Measurements from ENCODE around the gene SOX6. TPM values are rescaled to one million over a fixed set of nuclear protein-coding genes. Genes with fewer than 3 reads are reported as not detected.

SOX6 gene
- total RNA-seq, 1 donor from 2014 or later: 4.9 TPM

GRCh38 chr11:16278273-16278672 lies 78.1 kb downstream of the SOX6 start:
- H3K36me3 ChIP-seq: no peaks in the 10 kb centered on the region
- no peaks in the 10 kb centered on the region for H3K9me3 ChIP-seq
- H3K27me3 ChIP-seq: no peaks in the 10 kb centered on the region
- H3K4me1 ChIP-seq: no peaks in the 10 kb centered on the region
- H3K4me3 ChIP-seq: no peak overlapping the region
- TF ChIP-seq POLR2A (IDR thresholded peaks at IDR 0.05): no peak
- TF ChIP-seq, protein P1, sequence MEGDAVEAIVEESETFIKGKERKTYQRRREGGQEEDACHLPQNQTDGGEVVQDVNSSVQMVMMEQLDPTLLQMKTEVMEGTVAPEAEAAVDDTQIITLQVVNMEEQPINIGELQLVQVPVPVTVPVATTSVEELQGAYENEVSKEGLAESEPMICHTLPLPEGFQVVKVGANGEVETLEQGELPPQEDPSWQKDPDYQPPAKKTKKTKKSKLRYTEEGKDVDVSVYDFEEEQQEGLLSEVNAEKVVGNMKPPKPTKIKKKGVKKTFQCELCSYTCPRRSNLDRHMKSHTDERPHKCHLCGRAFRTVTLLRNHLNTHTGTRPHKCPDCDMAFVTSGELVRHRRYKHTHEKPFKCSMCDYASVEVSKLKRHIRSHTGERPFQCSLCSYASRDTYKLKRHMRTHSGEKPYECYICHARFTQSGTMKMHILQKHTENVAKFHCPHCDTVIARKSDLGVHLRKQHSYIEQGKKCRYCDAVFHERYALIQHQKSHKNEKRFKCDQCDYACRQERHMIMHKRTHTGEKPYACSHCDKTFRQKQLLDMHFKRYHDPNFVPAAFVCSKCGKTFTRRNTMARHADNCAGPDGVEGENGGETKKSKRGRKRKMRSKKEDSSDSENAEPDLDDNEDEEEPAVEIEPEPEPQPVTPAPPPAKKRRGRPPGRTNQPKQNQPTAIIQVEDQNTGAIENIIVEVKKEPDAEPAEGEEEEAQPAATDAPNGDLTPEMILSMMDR (IDR thresholded peaks at IDR 0.05): no peak
- TF ChIP-seq POLR2AphosphoS5 (IDR thresholded peaks at IDR 0.05; ENCODE audit: insufficient read depth in 1 of 2, low read depth in 1 of 2): no peak
- intact Hi-C loops (cut with DNase I): no loop called here
- DNase-seq (ENCODE audit: extremely low spot score in 2 of 2): no peak
- no peak overlapping the region for H3K27ac ChIP-seq

- intact Hi-C loops (cut with DNase I): no loop called here
- Histone ChIP-seq H3K27me3 (no peaks in the 10 kb centered on the region), H3K4me3 (no peak overlapping the region), H3K27ac (no peak overlapping the region), H3K9me3 (no peaks in the 10 kb centered on the region), H3K36me3 (no peaks in the 10 kb centered on the region), H3K4me1 (no peaks in the 10 kb centered on the region)
- no peak for DNase-seq (ENCODE audit: extremely low spot score in 2 of 2)
- TF ChIP-seq POLR2AphosphoS5 (IDR thresholded peaks at IDR 0.05; ENCODE audit: insufficient read depth in 1 of 2, low read depth in 1 of 2): no peak
- TF ChIP-seq, protein P1 (IDR thresholded peaks at IDR 0.05): no peak
- no peak for TF ChIP-seq POLR2A (IDR thresholded peaks at IDR 0.05)
Measured at GRCh38 chr11:16276251-16276650, 80.1 kb downstream of the SOX6 start.

DNA sequence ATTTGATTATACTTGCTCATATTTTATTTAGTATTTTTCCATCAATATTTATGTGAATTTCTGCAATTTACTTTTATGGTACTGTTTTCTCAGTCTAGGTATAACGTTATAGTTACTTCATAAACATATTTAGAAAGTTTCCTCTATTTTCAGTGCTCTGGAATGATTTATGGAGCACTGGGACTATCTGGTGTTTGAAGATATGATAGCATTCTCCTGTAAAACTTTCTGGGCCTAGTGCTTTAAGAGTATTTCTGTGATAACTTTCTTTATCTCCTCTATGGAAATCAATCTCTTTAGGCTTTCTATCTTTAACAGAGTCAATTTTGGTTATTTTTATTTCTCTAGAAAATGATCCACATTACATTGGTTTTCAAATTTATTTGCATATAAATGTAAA lies 85.1 kb downstream of the SOX6 start:
- intact Hi-C loops (cut with DNase I): no loop called here
- Histone ChIP-seq H3K36me3 (no peaks in the 10 kb centered on the region), H3K27ac (no peak overlapping the region), H3K9me3 (no peaks in the 10 kb centered on the region), H3K4me3 (no peak overlapping the region), H3K4me1 (no peaks in the 10 kb centered on the region), H3K27me3 (no peaks in the 10 kb centered on the region)
- no peak for DNase-seq (ENCODE audit: extremely low spot score in 2 of 2)
- TF ChIP-seq, protein P1 (IDR thresholded peaks at IDR 0.05): no peak
- TF ChIP-seq POLR2AphosphoS5 (IDR thresholded peaks at IDR 0.05; ENCODE audit: insufficient read depth in 1 of 2, low read depth in 1 of 2) (no peak), POLR2A (IDR thresholded peaks at IDR 0.05) (no peak)

DNA sequence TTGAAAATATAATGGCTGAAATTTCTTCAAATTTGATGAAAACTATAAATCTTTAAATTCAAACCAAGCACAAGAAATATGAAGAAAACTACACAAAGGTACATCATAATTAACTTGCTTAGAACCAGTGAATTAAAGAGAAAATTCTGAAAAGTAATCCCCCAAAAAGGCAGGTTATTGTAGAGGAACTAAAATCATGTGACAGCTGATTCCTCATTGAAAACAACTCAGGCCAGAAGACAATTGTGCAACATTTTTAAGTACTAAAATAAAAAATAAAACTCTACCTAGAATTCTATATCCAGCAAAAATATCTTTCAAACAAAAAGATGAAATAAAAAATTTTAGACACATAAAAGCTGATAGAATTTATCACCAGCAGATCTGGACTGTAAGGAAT lies 90.3 kb downstream of the SOX6 start:
- no peak for DNase-seq (ENCODE audit: extremely low spot score in 2 of 2)
- TF ChIP-seq, protein P1 (IDR thresholded peaks at IDR 0.05): no peak
- TF ChIP-seq POLR2A (IDR thresholded peaks at IDR 0.05) (no peak), POLR2AphosphoS5 (IDR thresholded peaks at IDR 0.05; ENCODE audit: insufficient read depth in 1 of 2, low read depth in 1 of 2) (no peak)
- Histone ChIP-seq H3K9me3 (no peaks in the 10 kb centered on the region), H3K4me3 (no peak overlapping the region), H3K4me1 (no peaks in the 10 kb centered on the region), H3K36me3 (no peaks in the 10 kb centered on the region), H3K27ac (no peak overlapping the region), H3K27me3 (no peaks in the 10 kb centered on the region)
- intact Hi-C loops (cut with DNase I): no loop called here

- Histone ChIP-seq H3K9me3 (no peaks in the 10 kb centered on the region), H3K36me3 (no peaks in the 10 kb centered on the region), H3K4me3 (no peak overlapping the region), H3K27me3 (no peaks in the 10 kb centered on the region), H3K27ac (no peak overlapping the region), H3K4me1 (no peaks in the 10 kb centered on the region)
- TF ChIP-seq POLR2A (IDR thresholded peaks at IDR 0.05): no peak
- TF ChIP-seq, protein P1 (IDR thresholded peaks at IDR 0.05): no peak
- TF ChIP-seq POLR2AphosphoS5 (IDR thresholded peaks at IDR 0.05; ENCODE audit: insufficient read depth in 1 of 2, low read depth in 1 of 2): no peak
- intact Hi-C loops (cut with DNase I): no loop called here
- no peak for DNase-seq (ENCODE audit: extremely low spot score in 2 of 2)
Measured at GRCh38 chr11:16265022-16265421, 91.3 kb downstream of the SOX6 start.

All from vagina (tissue), 2 donors.